DMS 273 (cell line): Measurements from ENCODE around the gene LMNTD2.
A peak's percentile ranks its signal among the peaks of the same experiment; 100 is the strongest.

ENCODE experiments used
- DNase-seq: peaks from one replicate; lab custom pipeline; 2025; ENCODE audit not compliant: unreplicated experiment; lab: John Stamatoyannopoulos, UW

The LMNTD2 gene

DNA sequence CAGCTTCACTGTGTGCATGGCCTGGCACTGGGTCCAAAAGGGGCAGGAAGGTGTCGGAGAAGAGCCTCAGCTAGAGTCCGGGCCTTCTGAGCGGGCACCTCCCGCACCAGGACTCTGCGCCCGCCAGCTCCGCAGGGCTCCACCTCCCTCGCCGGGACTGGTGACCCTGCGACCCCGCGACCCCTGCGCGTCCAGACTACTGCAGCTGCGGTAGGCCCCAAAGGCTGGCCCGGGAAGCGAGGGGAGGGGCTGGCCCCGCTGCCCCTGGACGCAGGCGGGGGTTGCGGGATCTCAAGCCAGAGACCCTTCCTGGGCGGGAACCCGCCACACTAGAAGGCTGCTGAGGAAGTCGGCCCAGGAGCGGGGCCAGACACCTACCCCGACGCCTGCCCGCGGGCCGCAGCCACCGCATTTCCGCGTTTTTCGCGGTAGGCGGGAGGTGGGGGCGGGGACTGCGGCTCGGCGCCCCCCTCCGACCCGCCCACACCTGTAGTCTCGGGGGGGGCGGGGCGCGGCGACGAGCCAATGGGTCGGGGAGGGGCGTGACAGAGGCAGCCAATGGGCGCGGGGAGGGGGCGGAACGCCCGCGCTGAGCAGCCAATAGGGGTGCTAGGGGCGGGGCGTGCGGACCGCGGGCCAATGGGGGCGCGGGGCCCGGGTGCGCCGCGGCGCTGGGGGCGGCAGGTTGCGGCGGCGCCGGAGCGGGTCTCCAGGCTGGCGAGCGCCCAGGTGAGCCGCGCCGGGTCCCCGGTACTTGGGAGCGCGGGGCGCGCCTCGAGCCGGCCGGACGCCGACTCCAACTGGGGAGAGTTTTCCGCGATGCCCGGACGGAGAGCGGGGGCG lies at the start of gene LMNTD2, which contains the start of gene RASSF7:
TSS of gene LMNTD2 (minus strand) at position 434 of the 843 bp plus-strand sequence. CDS start at position 412, 22 bp downstream.
TSS of gene RASSF7 (plus strand) at position 666 of the 843 bp plus-strand sequence. CDS start 799 bp downstream, outside the sequence.
- DNase-seq: peak; percentile 92

- DNase-seq: no peak
Measured at GRCh38 chr11:609341-609811, 48.8 kb upstream of the LMNTD2 start.

DNA sequence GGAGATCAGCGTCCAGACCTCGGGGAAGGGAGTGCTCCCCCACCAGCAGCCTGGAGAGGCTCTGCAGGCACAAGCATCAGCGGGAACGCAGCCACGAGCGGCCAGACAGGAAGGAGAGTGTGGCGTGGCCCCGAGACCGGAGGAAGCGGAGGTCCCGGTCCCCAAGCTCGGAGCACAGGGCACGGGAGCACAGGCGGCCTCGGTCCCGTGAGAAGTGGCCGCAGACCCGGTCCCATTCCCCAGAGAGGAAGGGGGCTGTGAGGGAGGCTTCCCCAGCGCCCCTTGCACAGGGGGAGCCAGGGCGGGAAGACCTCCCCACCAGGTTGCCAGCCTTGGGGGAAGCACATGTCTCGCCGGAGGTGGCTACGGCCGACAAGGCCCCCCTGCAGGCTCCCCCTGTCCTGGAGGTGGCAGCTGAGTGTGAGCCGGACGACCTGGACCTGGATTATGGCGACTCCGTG lies 48.3 kb upstream of the LMNTD2 start:
- DNase-seq: no peak

DNA sequence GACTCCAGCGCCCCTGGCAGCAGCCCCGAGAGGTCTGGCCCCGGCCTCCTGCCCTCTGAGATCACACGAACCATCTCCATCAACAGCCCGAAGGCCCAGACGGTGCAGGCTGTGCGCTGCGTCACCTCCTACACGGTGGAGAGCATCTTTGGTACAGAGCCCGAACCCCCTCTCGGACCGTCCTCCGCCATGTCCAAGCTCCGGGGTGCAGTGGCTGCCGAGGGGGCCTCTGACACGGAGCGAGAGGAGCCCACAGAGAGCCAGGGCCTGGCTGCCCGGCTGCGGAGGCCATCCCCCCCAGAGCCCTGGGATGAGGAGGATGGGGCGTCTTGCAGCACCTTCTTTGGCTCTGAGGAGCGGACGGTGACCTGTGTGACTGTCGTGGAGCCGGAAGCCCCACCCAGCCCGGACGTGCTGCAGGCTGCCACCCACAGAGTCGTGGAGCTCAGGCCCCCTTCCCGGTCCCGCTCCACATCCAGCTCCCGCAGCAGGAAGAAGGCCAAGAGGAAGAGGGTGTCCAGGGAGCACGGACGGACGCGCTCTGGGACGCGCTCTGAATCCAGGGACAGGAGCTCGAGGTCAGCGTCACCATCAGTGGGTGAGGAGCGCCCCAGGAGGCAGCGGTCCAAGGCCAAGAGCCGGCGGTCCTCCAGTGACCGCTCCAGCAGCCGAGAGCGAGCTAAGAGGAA lies 47.6 kb upstream of the LMNTD2 start:
- DNase-seq: no peak

GRCh38 chr11:607020-607780 lies 46.7 kb upstream of the LMNTD2 start:
- no peak for DNase-seq

DNA sequence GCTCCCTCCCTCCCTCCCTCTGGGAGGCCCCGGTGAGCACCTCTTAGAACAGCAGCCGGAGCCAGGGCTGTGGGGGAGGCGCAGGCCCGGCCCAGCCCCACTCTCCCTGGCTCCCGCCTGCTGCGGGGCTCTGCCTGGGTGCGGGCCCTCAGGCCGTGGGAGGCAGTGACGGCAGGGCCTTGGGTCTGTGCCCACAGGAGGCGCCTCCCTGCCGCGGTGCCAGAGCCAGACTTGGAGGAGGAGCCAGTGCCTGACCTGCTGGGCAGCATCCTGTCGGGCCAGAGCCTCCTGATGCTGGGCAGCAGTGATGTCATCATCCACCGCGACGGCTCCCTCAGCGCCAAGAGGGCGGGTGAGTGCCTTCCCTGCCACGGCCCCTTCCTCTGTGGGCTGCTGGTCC lies 45.7 kb upstream of the LMNTD2 start:
- DNase-seq: peak; percentile 59

GRCh38 chr11:605286-606129 lies 45.0 kb upstream of the LMNTD2 start:
- no peak for DNase-seq

DNA sequence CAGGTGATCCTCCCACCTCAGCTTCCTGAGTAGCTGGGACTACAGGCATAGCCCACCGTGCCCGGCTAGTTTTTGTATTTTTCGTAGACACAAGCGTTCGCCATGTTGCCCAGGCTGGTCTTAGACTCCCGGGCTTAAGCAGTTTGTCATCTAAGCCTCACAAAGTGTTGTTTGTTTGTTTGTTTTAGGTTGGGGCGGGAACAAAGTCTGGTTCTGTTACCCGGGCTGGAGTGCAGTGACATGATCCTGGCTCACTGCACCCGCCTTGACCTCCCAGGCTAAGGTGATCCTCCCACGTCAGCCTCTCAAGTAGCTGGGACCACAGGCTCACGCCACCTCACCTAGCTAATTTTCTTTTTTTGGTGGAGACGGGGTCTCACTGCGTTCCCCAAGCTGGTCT lies 42.6 kb upstream of the LMNTD2 start:
- no peak for DNase-seq

- no peak for DNase-seq
Measured at GRCh38 chr11:601573-602245, 41.2 kb upstream of the LMNTD2 start.

- DNase-seq: no peak
Measured at GRCh38 chr11:598005-598680, 37.6 kb upstream of the LMNTD2 start.

GRCh38 chr11:597166-597725 lies 36.7 kb upstream of the LMNTD2 start:
- no peak for DNase-seq

DNA sequence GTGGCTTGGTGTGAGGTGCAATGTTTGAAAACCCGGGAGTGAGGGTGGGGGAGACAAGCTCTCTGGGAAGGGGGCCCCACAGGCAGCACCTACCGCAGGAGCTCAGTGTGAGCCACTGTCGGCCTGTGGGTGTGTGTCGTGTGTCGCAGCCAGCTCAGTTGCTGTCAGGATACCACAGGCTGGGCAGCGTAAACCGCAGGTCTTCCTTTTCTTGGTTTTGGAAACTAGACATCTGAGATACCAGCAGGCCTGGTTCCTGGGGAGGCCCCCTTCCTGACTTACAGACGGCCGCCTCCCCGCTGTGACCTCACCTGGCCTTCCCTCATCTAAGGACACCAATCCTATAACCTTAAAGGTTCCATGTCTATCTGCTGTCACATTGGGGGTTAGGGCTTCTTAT lies 35.8 kb upstream of the LMNTD2 start:
- DNase-seq: no peak

DNA sequence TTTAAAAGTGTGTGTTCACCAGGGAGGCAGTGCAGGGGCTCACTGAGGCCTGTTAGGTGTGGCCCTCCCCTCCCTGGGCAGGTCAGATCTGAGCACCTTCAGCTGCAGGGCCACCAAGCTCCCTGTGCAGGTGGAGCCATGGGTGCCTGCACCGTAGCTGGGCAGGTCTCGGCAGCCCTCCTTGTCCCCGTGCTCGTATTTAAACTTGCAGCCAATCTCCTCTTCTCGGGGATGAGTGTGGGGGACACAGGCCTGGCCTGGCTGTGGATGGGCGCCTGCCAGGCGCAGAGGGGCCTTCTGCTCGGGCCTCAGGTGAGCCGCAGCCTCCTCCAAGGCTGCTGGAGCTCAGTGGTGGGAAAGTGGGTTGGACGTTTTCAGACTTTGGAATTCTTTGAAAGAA lies 34.9 kb upstream of the LMNTD2 start:
- DNase-seq: no peak

DNA sequence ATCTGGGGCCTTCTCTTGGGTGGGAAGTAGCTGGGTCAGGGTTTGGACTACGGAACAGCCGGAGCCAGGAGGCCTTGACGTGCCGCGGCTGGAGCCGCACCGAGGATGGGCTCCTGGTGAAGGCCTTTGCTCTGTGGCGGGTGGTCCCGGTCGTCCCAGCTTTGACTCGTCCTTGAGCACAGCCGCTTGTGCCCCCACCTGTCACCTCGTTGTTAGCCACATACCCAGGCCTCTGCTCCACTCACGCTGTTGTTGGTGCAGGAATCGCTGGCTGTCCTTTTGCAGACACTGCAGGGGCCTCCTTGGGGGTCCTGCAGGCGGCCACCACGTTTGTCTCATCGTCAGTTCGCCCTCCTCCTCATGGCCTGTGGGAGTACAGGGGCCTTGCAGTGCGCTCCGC lies 32.8 kb upstream of the LMNTD2 start:
- no peak for DNase-seq

- no peak for DNase-seq
Measured at GRCh38 chr11:592918-593317, 32.4 kb upstream of the LMNTD2 start.

DNA sequence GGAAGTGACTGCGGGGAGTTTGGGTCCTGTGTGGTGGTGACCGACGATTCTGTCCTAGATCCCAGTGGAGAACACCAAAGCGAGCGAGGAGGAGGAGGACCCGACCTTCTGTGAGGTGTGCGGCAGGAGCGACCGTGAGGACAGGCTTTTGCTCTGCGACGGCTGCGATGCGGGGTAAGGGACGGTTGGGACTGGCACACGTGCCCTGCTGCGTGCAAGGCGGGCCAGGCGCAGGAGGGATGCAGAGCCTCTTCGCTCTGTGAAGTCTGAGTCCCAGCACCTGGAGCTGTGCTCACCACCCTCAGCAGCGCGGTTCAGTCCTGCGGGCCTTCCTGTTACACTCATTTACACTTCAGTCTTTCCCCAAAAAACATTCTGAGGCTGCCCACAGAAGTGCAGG lies 32.0 kb upstream of the LMNTD2 start:
- no peak for DNase-seq

- DNase-seq: no peak
Measured at GRCh38 chr11:590997-591396, 30.5 kb upstream of the LMNTD2 start.

GRCh38 chr11:589798-590197 lies 29.3 kb upstream of the LMNTD2 start:
- DNase-seq: no peak

DNA sequence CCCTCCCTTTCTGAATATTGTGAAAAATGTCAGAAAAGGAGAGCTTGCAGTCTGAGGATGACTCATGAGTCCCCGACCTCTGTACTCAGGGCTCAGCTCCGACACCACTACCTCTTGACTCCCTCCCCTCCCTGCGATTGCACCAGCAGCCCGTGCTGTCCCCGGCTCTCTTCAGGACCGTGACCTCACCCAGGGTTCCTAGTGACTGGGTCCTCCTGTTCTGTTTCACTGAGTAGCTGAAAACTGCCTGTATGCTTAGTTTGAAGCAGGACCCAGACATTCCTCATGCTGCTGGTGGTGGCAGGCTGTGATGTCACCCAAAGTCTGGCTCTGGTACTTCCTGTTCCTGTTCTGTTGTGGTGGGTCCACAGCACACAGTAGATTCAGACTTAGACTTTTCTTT lies 27.4 kb upstream of the LMNTD2 start:
- no peak for DNase-seq
